ENCODE measurements around the gene BST2. TPM values are rescaled to one million over a fixed set of nuclear protein-coding genes. Genes with fewer than 3 reads are reported as not detected.

The BST2 gene
- polyA plus RNA-seq, 1 of the 3 experiments (the other 2 are of a cell fraction), result 5.7 TPM

DNA sequence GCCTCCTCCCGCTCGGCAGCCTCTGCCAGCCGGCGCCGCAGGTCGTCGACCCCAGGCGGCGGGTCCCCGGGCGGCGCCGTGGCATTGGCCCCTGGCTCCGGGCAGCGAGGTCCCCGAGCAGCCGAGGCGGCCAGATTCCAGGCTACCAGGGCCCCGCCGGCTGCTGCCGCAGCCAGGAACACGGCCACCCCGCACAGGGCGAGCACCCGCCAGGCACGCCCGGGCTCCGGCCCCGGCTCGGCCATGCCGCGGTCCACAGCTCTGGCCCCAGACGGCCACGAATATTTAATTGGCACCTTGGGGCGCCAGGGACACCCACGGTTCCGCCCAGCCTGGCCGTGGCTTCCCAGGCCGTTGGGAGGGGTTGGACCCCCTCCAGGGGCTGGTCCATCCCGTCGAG lies 11.5 kb downstream of the BST2 start, which contains the start of gene CCDC194:
TSS of gene CCDC194 (minus strand) at position 283 of the 400 bp plus-strand sequence. CDS start at position 245, 38 bp downstream.
- no peaks in the 10 kb centered on the region for H3K9me3 ChIP-seq
- H3K27ac ChIP-seq (ENCODE audit: low read depth in 2 of 2, low read length in 1 of 2), result no peak within 1 kb of the TSS
- CTCF ChIA-PET, result interaction anchor here (0.6 to 2.0 kb wide), 15 partner anchors 8 to 182 kb away, joined by 3 to 8 read pairs (median 3); partner anchors contain the start of genes MVB12A and TMEM221
- no peaks in the 10 kb centered on the region for H3K79me2 ChIP-seq (ENCODE audit: insufficient read depth)
- no peaks in the 10 kb centered on the region for H3K9me2 ChIP-seq
- no peaks in the 10 kb centered on the region for H3K36me3 ChIP-seq (replicated peaks in 1 of 2; ENCODE audit: control insufficient read depth in 1 of 2, insufficient read depth in 2 of 2, low read length in 1 of 2)
- WGBS (ENCODE audit: low lambda C conversion rate), result 66% methylated on average over 32 of the region's 41 CpGs
- no peak for TF ChIP-seq NRF1 (IDR thresholded peaks at IDR 0.05; ENCODE audit: low read depth, low read length)
- no peak for TF ChIP-seq POLR2AphosphoS5 (IDR thresholded peaks at IDR 0.05; ENCODE audit: low read depth, low read length)
- TF ChIP-seq MXI1 (IDR thresholded peaks at IDR 0.05; ENCODE audit: low read depth, low read length), result no peak
- TF ChIP-seq MEF2A (IDR thresholded peaks at IDR 0.05; ENCODE audit: borderline replicate concordance, low read depth), result no peak
- TF ChIP-seq, protein P1, sequence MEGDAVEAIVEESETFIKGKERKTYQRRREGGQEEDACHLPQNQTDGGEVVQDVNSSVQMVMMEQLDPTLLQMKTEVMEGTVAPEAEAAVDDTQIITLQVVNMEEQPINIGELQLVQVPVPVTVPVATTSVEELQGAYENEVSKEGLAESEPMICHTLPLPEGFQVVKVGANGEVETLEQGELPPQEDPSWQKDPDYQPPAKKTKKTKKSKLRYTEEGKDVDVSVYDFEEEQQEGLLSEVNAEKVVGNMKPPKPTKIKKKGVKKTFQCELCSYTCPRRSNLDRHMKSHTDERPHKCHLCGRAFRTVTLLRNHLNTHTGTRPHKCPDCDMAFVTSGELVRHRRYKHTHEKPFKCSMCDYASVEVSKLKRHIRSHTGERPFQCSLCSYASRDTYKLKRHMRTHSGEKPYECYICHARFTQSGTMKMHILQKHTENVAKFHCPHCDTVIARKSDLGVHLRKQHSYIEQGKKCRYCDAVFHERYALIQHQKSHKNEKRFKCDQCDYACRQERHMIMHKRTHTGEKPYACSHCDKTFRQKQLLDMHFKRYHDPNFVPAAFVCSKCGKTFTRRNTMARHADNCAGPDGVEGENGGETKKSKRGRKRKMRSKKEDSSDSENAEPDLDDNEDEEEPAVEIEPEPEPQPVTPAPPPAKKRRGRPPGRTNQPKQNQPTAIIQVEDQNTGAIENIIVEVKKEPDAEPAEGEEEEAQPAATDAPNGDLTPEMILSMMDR (IDR thresholded peaks at IDR 0.05), result no peak
- no peak for TF ChIP-seq EZH2phosphoT487 (IDR thresholded peaks at IDR 0.05; ENCODE audit: borderline replicate concordance, low read depth)
- TF ChIP-seq RFX5 (IDR thresholded peaks at IDR 0.05; ENCODE audit: low read length), result no peak
- TF ChIP-seq ELF1 (IDR thresholded peaks at IDR 0.05), result no peak
- H3K27me3 ChIP-seq (ENCODE audit: insufficient read depth), result no peaks in the 10 kb centered on the region
- peaks cover 5% of the 10 kb centered on the region for H3F3A ChIP-seq (replicated peaks; ENCODE audit: insufficient read depth)
- peaks cover 0 to 7% of the 10 kb centered on the region in 2 experiments; a peak in 1 of 4 replicates for H3K4me1 ChIP-seq (ENCODE audit: control insufficient read depth in 1 of 2, insufficient read depth in 2 of 2, low read depth in 1 of 2, low read length in 1 of 2)
- POLR2A ChIA-PET, result no interaction called here
- H2AFZ ChIP-seq (ENCODE audit: low read depth), result no peak within 1 kb of the TSS
- H3K4me2 ChIP-seq, result no peak within 1 kb of the TSS
- no peak for DNase-seq
- no peaks in the 10 kb centered on the region for H4K20me1 ChIP-seq (ENCODE audit: insufficient read depth)
- H3K4me3 ChIP-seq (ENCODE audit: low read depth in 2 of 2, low read length in 1 of 2), result no peak within 1 kb of the TSS
- H3K9ac ChIP-seq, result no peak within 1 kb of the TSS

DNA sequence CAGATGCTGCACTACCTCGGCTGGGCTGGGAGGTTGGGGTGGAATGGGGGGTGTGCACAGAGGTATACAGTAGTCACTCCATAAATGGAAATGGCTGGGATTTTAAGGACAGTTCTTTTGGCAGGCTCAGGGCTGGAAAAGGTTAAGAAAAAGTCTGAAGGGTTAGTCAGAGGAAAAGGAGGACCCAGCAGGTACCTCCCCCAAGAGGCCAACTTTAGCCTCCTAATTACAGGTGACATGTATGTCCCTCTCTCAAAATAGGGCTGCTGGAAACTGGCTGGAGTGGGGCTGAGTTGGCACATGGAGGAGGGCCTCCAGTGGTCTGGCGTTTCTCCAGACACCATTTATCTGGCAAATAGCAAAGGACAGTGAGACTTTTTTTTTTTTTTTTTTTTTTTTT lies 12.4 kb downstream of the BST2 start:
- CTCF ChIA-PET, result interaction anchor here (0.7 to 2.0 kb wide), 6 partner anchors 9 to 100 kb away, joined by 3 to 8 read pairs (median 4); partner anchors contain the start of gene MVB12A
- DNase-seq, result no peak
- Histone ChIP-seq H3K4me3 (ENCODE audit: low read depth in 2 of 2, low read length in 1 of 2) (no peak overlapping the region), H3K4me2 (no peak overlapping the region), H3F3A (replicated peaks; ENCODE audit: insufficient read depth) (peaks cover 6% of the 10 kb centered on the region), H3K9me2 (no peaks in the 10 kb centered on the region), H3K36me3 (replicated peaks in 1 of 2; ENCODE audit: control insufficient read depth in 1 of 2, insufficient read depth in 2 of 2, low read length in 1 of 2) (no peaks in the 10 kb centered on the region), H3K27me3 (ENCODE audit: insufficient read depth) (no peaks in the 10 kb centered on the region), H3K27ac (ENCODE audit: low read depth in 2 of 2, low read length in 1 of 2) (no peak overlapping the region), H3K79me2 (ENCODE audit: insufficient read depth) (no peaks in the 10 kb centered on the region), H4K20me1 (ENCODE audit: insufficient read depth) (no peaks in the 10 kb centered on the region), H3K4me1 (ENCODE audit: control insufficient read depth in 1 of 2, insufficient read depth in 2 of 2, low read depth in 1 of 2, low read length in 1 of 2) (peaks cover 0 to 7% of the 10 kb centered on the region in 2 experiments; a peak in 1 of 4 replicates), H3K9ac (no peak overlapping the region), H2AFZ (ENCODE audit: low read depth) (no peak overlapping the region), H3K9me3 (no peaks in the 10 kb centered on the region)
- POLR2A ChIA-PET, result no interaction called here
- TF ChIP-seq NRF1 (IDR thresholded peaks at IDR 0.05; ENCODE audit: low read depth, low read length), result no peak
- TF ChIP-seq MXI1 (IDR thresholded peaks at IDR 0.05; ENCODE audit: low read depth, low read length), result no peak
- TF ChIP-seq, protein P2, sequence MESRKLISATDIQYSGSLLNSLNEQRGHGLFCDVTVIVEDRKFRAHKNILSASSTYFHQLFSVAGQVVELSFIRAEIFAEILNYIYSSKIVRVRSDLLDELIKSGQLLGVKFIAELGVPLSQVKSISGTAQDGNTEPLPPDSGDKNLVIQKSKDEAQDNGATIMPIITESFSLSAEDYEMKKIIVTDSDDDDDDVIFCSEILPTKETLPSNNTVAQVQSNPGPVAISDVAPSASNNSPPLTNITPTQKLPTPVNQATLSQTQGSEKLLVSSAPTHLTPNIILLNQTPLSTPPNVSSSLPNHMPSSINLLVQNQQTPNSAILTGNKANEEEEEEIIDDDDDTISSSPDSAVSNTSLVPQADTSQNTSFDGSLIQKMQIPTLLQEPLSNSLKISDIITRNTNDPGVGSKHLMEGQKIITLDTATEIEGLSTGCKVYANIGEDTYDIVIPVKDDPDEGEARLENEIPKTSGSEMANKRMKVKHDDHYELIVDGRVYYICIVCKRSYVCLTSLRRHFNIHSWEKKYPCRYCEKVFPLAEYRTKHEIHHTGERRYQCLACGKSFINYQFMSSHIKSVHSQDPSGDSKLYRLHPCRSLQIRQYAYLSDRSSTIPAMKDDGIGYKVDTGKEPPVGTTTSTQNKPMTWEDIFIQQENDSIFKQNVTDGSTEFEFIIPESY (IDR thresholded peaks at IDR 0.05; ENCODE audit: borderline replicate concordance, low read depth), result no peak
- WGBS (ENCODE audit: low lambda C conversion rate), result 32% methylated on average over 2 of the region's 2 CpGs
